Large intestine (tissue), 3 donors: Measurements from ENCODE around the gene NUFIP1. TPM values are rescaled to one million over a fixed set of nuclear protein-coding genes. Genes with fewer than 3 reads are reported as not detected.
A peak's percentile ranks its signal among the peaks of the same experiment; 100 is the strongest.
"Not testable (repeated sequence)": the region's sequence is repeated elsewhere in the genome, so short reads cannot be mapped to it uniquely, and the experiment has no call there.

Experiments used
- DNase-seq, 2 donors: peaks; one replicate each; pipeline versions ENCODE4 v3.0.0 to v3.0.0-alpha.2; 2013
- H3K27ac ChIP-seq: one replicate; pipeline ENCODE4 v1.5.1; 2013; ENCODE audit warnings: low read length
- H3K27me3 ChIP-seq: 2 replicates; pipeline ENCODE4 v1.6.1; 2013; ENCODE audit warnings: low read length; ENCODE audit not compliant: control insufficient read depth, insufficient read depth
- H3K36me3 ChIP-seq: 2 replicates; pipeline ENCODE4 v1.6.1; 2013; ENCODE audit warnings: low read length; ENCODE audit not compliant: control insufficient read depth, insufficient read depth
- H3K4me1 ChIP-seq: one replicate; pipeline ENCODE4 v1.6.1; 2013; ENCODE audit warnings: low read length; ENCODE audit not compliant: control insufficient read depth, insufficient read depth
- H3K4me3 ChIP-seq: one replicate; pipeline ENCODE4 v1.5.1; 2013; ENCODE audit warnings: low read length
- H3K9me3 ChIP-seq: one replicate; pipeline ENCODE4 v1.6.1; 2013; ENCODE audit warnings: mild to moderate bottlenecking, low read depth, low read length, moderate library complexity; ENCODE audit not compliant: control insufficient read depth
- WGBS: methylation state at CpG from one replicate; pipeline ENCODE4 v1.1.5; 2013; ENCODE audit warnings: low lambda C conversion rate; ENCODE audit not compliant: insufficient coverage; 5-methylcytosine and 5-hydroxymethylcytosine counted together
- polyA plus RNA-seq: library from polyadenylated mRNA; unstranded; fragments of 120-200 nt; gene quantifications from one replicate; pipeline ENCODE4 v1.2.1, GENCODE V29; 2013

The NUFIP1 gene
- polyA plus RNA-seq, 1 donor = 8.7 TPM

GRCh38 chr13:44969551-44970484, 19.5 kb downstream of the NUFIP1 start:
- Histone ChIP-seq H3K9me3 (no peaks in the 10 kb centered on the region), H3K27me3 (no peaks in the 10 kb centered on the region), H3K36me3 (peaks cover 15% of the 10 kb centered on the region), H3K4me1 (peaks cover 20% of the 10 kb centered on the region), H3K4me3 (no peak overlapping the region), H3K27ac (peak overlapping the region; percentile 73)
- DNase-seq = peak in 1 of 2 donors; percentile 48
- WGBS = 38% methylated on average over 3 of the region's 4 CpGs

- peaks cover 19% of the 10 kb centered on the region for H3K36me3 ChIP-seq
- H3K4me1 ChIP-seq = peaks cover 20% of the 10 kb centered on the region
- no peak overlapping the region for H3K4me3 ChIP-seq
- WGBS = 67% methylated on average over 1 of the region's 3 CpGs
- H3K9me3 ChIP-seq = no peaks in the 10 kb centered on the region
- H3K27me3 ChIP-seq = no peaks in the 10 kb centered on the region
- H3K27ac ChIP-seq = peak overlapping the region; percentile 73
- no peak for DNase-seq
Observed at GRCh38 chr13:44968434-44968815, 20.8 kb downstream of the NUFIP1 start.

GRCh38 chr13:44967704-44968433, 21.4 kb downstream of the NUFIP1 start:
- Histone ChIP-seq H3K27me3 (no peaks in the 10 kb centered on the region), H3K9me3 (peaks cover 2% of the 10 kb centered on the region), H3K36me3 (peaks cover 20% of the 10 kb centered on the region), H3K27ac (peak overlapping the region; percentile 84), H3K4me1 (peaks cover 20% of the 10 kb centered on the region), H3K4me3 (no peak overlapping the region)
- DNase-seq = peak; percentile 60 to 78
- 17% methylated on average over 1 of the region's 3 CpGs for WGBS

- Histone ChIP-seq H3K27ac (no peak overlapping the region), H3K36me3 (peaks cover 36% of the 10 kb centered on the region), H3K27me3 (no peaks in the 10 kb centered on the region), H3K4me1 (peaks cover under 1% of the 10 kb centered on the region), H3K9me3 (peaks cover 11% of the 10 kb centered on the region), H3K4me3 (no peak overlapping the region)
- 94% methylated on average over 2 of the region's 2 CpGs for WGBS
- DNase-seq = no peak
Observed at GRCh38 chr13:44961997-44962396, 27.3 kb downstream of the NUFIP1 start.

GRCh38 chr13:44955406-44955805, 33.9 kb downstream of the NUFIP1 start:
- H3K27ac ChIP-seq = no peak overlapping the region
- WGBS = 100% methylated on average over 1 of the region's 3 CpGs
- H3K36me3 ChIP-seq = peaks cover 7% of the 10 kb centered on the region
- no peak for DNase-seq
- no peaks in the 10 kb centered on the region for H3K9me3 ChIP-seq
- H3K4me1 ChIP-seq = no peaks in the 10 kb centered on the region
- no peaks in the 10 kb centered on the region for H3K27me3 ChIP-seq
- no peak overlapping the region for H3K4me3 ChIP-seq

- Histone ChIP-seq H3K27me3 (no peaks in the 10 kb centered on the region), H3K4me3 (no peak overlapping the region), H3K36me3 (peaks cover 12% of the 10 kb centered on the region), H3K27ac (no peak overlapping the region), H3K9me3 (no peaks in the 10 kb centered on the region), H3K4me1 (no peaks in the 10 kb centered on the region)
- no peak for DNase-seq
- WGBS = 100% methylated on average over 1 of the region's 7 CpGs
Observed at GRCh38 chr13:44954224-44954623, 35.0 kb downstream of the NUFIP1 start.

- no peak overlapping the region for H3K4me3 ChIP-seq
- H3K27ac ChIP-seq = no peak overlapping the region
- H3K36me3 ChIP-seq = peaks cover 10% of the 10 kb centered on the region
- WGBS = 73% methylated on average over 2 of the region's 2 CpGs
- no peaks in the 10 kb centered on the region for H3K9me3 ChIP-seq
- no peak for DNase-seq
- H3K4me1 ChIP-seq = no peaks in the 10 kb centered on the region
- H3K27me3 ChIP-seq = no peaks in the 10 kb centered on the region
Observed at GRCh38 chr13:44952671-44953070, 36.6 kb downstream of the NUFIP1 start.

- no peaks in the 10 kb centered on the region for H3K4me1 ChIP-seq
- H3K4me3 ChIP-seq = no peak overlapping the region
- H3K27ac ChIP-seq = no peak overlapping the region
- peaks cover 6% of the 10 kb centered on the region for H3K36me3 ChIP-seq
- H3K27me3 ChIP-seq = no peaks in the 10 kb centered on the region
- H3K9me3 ChIP-seq = no peaks in the 10 kb centered on the region
- DNase-seq = no peak
Observed at GRCh38 chr13:44951184-44951583, 38.1 kb downstream of the NUFIP1 start.

- H3K27me3 ChIP-seq, H3K27ac ChIP-seq, H3K9me3 ChIP-seq, H3K4me1 ChIP-seq, H3K4me3 ChIP-seq, DNase-seq, H3K36me3 ChIP-seq: not testable (repeated sequence)
- WGBS = no CpG with 5 or more reads among the region's 4 CpGs
Observed at GRCh38 chr13:44943411-44943810, 45.9 kb downstream of the NUFIP1 start.

- 93% methylated on average over 2 of the region's 2 CpGs for WGBS
- no peaks in the 10 kb centered on the region for H3K9me3 ChIP-seq
- H3K36me3 ChIP-seq = peaks cover 4% of the 10 kb centered on the region
- DNase-seq = no peak
- no peak overlapping the region for H3K4me3 ChIP-seq
- no peaks in the 10 kb centered on the region for H3K4me1 ChIP-seq
- no peak overlapping the region for H3K27ac ChIP-seq
- no peaks in the 10 kb centered on the region for H3K27me3 ChIP-seq
Observed at GRCh38 chr13:44938854-44939253, 50.4 kb downstream of the NUFIP1 start.
